ENCODE results near the gene RERE. TPM values are rescaled to one million over a fixed set of nuclear protein-coding genes. Genes with fewer than 3 reads are reported as not detected.

RERE gene
- total RNA-seq, result 10 to 100 TPM; 48.0 to 50.5 TPM

DNA sequence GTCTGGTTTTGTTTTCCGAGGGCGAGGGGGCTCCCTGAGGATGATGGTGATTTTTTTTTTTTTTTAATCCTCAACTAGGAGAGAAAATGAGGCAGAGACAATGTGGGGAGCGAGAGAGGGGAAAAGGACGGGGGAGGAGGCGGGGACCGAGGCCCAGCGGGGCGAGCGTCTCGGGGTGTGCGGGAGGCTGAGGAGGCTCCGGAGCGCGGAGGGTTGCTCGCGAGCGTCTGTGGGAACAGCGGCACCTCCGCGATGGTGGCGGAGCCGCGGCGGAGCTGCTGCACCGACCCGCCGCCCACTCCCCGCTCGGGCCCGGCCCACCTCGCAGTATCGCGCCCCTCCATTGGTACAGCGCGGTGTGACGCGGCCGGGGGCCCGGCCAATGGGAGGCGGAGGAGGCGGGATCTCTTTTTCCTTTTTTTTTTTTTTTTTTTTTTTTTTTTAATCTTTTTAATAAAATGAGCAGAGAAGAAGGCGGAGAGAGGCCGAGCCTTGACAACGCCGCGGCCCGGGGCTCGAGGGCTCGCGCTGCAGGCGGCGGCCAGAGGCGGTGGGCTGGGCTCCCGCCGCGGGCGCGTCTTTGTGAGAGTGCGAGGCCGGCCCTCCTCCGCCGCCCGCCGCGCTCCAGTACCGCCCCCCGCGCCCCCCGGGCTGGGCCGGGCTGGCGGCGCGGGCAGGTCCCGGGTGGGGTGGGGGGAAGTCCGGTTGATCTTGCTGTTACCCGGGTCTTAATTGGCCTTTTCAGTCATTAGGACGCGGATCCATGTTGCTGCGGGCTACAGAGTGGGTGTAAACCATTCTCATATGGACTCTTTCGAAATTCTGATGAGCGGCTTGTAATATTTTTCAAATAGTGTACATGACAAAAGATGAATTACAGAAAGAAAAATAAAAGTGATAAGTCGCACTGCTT lies at the start of gene RERE:
RERE (minus strand) TSS at position 229 of the 913 bp plus-strand sequence.
- no peaks in the 10 kb centered on the region for H3K27me3 Mint-ChIP-seq
- peaks cover 38% of the 10 kb centered on the region for H3K4me1 Mint-ChIP-seq
- peak; percentile 95 for ATAC-seq (replicated peaks)

DNA sequence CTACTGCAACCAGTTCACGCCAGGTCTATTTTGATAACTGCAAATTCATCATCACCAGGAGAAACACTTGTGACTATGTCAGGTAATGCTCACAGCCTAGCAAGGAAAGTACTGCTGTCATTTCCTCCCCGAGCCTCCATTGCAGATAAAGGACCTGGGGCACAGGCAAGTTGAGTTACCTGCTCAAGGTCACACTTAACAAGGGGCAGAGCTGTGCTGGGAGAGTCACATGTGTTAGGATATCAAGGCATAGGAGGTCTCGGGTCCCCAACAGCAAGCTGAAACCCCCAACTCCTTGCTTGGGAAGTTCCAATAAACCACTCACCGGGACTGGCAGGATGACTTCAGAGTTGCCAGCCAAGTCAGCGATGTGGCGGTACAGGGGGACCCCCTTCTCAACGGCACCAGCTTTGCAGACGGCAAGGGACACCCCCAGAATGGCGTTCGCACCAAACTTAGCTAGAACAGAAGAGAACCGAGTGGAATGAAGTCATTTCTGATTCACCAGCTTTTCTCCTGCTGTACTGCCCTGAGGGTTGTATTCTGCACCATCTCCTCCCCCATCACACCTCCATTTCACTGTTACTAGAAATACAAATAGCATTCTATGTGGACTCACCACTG lies 49.5 kb upstream of the RERE start:
- ATAC-seq (replicated peaks), result peak; percentile 80
- Mint-ChIP-seq H3K36me3 (ENCODE audit: low read depth) (peaks cover 100% of the 10 kb centered on the region), H3K27me3 (no peaks in the 10 kb centered on the region), H3K4me3 (peak overlapping the region; percentile 61), H3K4me1 (peaks cover 36% of the 10 kb centered on the region), H3K9me3 (no peaks in the 10 kb centered on the region), H3K27ac (peak overlapping the region; percentile 85)

More for the DNA sequence above, at the start of gene RERE:
- Mint-ChIP-seq H3K9me3 (no peaks in the 10 kb centered on the region), H3K36me3 (ENCODE audit: low read depth) (peaks cover 7% of the 10 kb centered on the region), H3K4me3 (peak within 1 kb of the TSS; percentile 86), H3K27ac (peak within 1 kb of the TSS; percentile 90)

DNA sequence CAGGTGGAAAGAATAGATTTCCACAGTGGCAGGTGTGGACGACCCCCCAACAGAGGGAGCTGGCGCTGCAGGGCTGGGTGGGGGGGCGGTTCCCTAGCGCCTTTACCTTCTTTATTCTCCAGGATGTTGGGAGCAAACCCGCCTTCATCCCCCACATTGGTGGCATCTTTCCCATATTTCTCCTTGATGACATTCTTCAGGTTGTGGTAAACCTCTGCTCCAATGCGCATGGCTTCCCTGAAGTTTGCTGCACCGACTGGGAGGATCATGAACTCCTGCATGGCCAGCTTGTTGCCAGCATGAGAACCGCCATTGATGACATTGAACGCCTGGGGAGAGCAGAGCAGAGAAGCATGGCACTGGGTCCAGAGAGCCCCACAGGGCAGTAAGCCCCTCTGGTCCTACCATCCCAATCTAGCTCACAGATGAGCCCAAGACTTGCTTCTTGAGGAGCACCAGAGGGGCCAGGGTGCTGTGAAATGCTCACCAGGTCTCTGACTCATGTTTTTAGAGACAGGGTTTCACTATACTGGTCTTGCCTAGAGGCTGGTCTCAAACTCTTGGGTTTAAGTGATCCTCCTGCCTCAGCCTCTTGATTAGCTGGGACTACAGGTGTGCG lies 48.8 kb upstream of the RERE start:
- peaks cover 100% of the 10 kb centered on the region for H3K36me3 Mint-ChIP-seq (ENCODE audit: low read depth)
- peaks cover 35% of the 10 kb centered on the region for H3K4me1 Mint-ChIP-seq
- no peak for ATAC-seq (replicated peaks)

DNA sequence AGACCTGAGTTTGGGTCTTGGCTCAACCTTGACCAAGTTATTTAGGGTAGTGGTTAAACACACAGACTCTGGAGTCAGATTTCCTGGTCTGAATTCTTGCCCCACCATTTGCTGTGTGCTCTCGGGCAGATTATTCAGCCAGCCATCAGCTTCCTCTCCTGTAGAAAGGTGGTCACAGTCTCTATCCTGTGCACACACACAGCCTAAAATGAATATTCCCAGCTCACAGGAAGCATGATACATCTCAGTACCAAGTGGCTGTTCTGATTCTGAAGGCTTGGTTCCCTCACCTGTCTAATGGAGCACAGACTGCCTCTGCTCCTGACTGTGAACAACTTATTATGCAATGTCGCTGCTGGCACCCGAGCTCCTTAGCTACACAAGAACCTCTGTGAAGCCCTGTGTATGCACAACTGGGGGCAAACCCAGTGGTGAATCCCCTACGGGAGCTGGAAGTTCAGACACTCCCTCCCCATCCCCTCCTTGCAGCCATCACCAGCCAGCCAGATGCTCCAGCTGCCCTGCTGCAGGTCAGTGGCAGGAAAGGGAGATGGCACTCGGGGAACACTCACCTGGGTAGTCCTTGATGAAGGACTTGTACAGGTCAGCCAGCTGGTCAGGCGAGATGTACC lies 47.4 kb upstream of the RERE start:
- H3K9me3 Mint-ChIP-seq, result no peaks in the 10 kb centered on the region
- H3K4me3 Mint-ChIP-seq, result no peak overlapping the region
- ATAC-seq (replicated peaks), result no peak
- no peak overlapping the region for H3K27ac Mint-ChIP-seq
- H3K4me1 Mint-ChIP-seq, result peaks cover 28% of the 10 kb centered on the region
- H3K36me3 Mint-ChIP-seq (ENCODE audit: low read depth), result peaks cover 100% of the 10 kb centered on the region
- no peaks in the 10 kb centered on the region for H3K27me3 Mint-ChIP-seq

More for the DNA sequence above, 48.8 kb upstream of the RERE start:
- Mint-ChIP-seq H3K27ac (peak overlapping the region; percentile 85), H3K27me3 (no peaks in the 10 kb centered on the region), H3K9me3 (no peaks in the 10 kb centered on the region), H3K4me3 (peak overlapping the region; percentile 61)

DNA sequence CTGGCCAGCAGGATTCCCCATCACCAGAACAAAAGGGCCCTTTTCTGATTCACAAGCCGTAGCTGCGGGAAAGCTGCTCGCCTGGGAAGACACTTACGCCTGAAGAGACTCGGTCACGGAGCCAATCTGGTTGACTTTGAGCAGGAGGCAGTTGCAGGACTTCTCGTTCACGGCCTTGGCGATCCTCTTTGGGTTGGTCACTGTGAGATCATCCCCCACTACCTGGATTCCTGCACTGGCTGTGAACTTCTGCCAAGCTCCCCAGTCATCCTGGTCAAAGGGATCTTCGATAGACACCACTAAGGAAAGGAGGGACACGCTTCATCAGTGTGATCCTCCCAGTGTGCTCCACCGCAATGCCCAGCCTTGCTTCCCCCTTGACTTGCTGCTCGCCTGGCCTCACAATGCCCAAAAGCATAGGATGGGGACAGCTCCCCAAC lies 46.4 kb upstream of the RERE start:
- H3K4me3 Mint-ChIP-seq, result no peak overlapping the region

DNA sequence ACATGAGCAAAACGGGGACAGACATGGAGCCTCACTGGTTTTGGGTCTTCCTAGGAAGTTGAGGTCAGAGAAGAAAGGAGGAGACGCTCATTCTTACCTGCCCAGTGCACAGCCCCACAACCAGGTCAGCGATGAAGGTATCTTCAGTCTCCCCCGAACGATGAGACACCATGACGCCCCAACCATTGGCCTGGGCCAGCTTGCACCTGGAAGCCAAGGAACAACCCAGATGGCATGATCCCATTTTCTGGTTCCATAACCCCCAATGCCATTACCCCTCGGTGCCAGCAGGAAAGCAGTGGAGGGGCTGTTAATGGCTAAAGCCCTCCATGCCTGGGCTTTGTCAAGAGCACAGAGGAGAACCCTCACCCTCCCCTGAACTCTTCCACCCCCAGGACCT lies 45.7 kb upstream of the RERE start:
- peak overlapping the region; percentile 74 for H3K27ac Mint-ChIP-seq
- H3K36me3 Mint-ChIP-seq (ENCODE audit: low read depth), result peaks cover 100% of the 10 kb centered on the region
- no peaks in the 10 kb centered on the region for H3K27me3 Mint-ChIP-seq
- no peaks in the 10 kb centered on the region for H3K9me3 Mint-ChIP-seq
- no peak for ATAC-seq (replicated peaks)
- peak overlapping the region; percentile 16 for H3K4me3 Mint-ChIP-seq
- H3K4me1 Mint-ChIP-seq, result peaks cover 25% of the 10 kb centered on the region

More for the DNA sequence above, 46.4 kb upstream of the RERE start:
- no peak for ATAC-seq (replicated peaks)
- peaks cover 100% of the 10 kb centered on the region for H3K36me3 Mint-ChIP-seq (ENCODE audit: low read depth)
- H3K27me3 Mint-ChIP-seq, result no peaks in the 10 kb centered on the region
- H3K9me3 Mint-ChIP-seq, result no peaks in the 10 kb centered on the region
- peak overlapping the region; percentile 74 for H3K27ac Mint-ChIP-seq
- peaks cover 26% of the 10 kb centered on the region for H3K4me1 Mint-ChIP-seq

DNA sequence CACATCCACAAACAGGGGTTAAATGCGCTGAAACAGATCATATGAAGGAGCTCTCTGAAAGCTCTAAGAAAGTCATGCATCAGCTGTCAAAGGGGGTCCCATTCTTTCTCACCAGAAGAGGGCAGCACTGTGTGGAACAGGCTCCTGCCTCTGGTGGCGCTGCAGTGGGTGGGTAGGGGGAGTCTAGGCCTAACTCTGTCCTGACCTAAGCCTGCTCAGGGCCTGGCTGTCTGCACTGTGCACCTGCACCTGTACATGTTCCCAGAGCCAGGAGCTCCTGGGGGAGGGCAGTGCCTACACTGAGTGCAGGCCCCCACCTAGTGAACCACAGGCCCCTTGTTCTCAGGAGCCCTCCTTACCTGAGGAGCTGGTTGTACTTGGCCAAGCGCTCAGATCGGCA lies 45.1 kb upstream of the RERE start:
- H3K27me3 Mint-ChIP-seq, result no peaks in the 10 kb centered on the region
- ATAC-seq (replicated peaks), result no peak
- H3K4me3 Mint-ChIP-seq, result peak overlapping the region; percentile 16
- H3K27ac Mint-ChIP-seq, result peak overlapping the region; percentile 87
- H3K36me3 Mint-ChIP-seq (ENCODE audit: low read depth), result peaks cover 100% of the 10 kb centered on the region
- H3K9me3 Mint-ChIP-seq, result no peaks in the 10 kb centered on the region
- peaks cover 20% of the 10 kb centered on the region for H3K4me1 Mint-ChIP-seq

DNA sequence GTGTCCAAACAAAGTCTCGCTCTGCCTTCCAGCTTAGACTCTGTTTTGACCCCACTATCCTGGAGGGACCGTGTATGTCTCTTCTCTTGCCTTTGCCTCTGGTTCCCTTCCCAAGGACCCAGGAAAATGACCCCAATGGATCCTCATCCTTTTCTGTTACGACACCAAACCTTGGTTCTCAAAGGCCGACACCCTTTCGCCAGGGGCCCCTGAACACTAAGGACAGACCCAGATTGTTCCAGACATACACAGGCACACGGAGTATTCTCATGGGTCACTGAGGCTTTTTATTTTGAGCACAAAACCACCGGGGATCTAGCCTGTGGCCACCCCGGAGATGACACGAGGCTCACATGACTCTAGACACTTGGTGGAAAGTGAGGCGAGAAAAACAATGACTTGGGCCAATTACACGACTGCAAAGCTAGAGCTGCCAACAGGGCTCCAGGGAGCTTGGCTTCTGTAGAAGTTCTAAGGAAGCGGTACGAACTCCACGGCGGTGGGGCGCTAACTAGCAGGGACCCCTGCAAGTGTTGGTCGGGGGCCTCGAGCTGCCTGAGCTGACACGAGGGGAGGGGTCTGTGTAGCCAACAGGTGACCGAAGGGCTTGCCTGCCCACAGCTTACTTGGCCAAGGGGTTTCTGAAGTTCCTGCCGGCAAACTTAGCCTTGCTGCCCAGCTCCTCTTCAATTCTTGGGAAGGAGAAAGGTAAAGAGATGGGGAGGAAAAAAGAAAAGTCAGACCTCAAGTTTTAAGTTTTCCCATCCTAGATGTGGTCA lies 43.5 kb upstream of the RERE start:
- H3K27ac Mint-ChIP-seq, result peak overlapping the region; percentile 87
- H3K4me1 Mint-ChIP-seq, result peaks cover 13% of the 10 kb centered on the region
- H3K4me3 Mint-ChIP-seq, result peak overlapping the region; percentile 21
- ATAC-seq (replicated peaks), result no peak
- no peaks in the 10 kb centered on the region for H3K27me3 Mint-ChIP-seq
- H3K9me3 Mint-ChIP-seq, result no peaks in the 10 kb centered on the region
- peaks cover 100% of the 10 kb centered on the region for H3K36me3 Mint-ChIP-seq (ENCODE audit: low read depth)

DNA sequence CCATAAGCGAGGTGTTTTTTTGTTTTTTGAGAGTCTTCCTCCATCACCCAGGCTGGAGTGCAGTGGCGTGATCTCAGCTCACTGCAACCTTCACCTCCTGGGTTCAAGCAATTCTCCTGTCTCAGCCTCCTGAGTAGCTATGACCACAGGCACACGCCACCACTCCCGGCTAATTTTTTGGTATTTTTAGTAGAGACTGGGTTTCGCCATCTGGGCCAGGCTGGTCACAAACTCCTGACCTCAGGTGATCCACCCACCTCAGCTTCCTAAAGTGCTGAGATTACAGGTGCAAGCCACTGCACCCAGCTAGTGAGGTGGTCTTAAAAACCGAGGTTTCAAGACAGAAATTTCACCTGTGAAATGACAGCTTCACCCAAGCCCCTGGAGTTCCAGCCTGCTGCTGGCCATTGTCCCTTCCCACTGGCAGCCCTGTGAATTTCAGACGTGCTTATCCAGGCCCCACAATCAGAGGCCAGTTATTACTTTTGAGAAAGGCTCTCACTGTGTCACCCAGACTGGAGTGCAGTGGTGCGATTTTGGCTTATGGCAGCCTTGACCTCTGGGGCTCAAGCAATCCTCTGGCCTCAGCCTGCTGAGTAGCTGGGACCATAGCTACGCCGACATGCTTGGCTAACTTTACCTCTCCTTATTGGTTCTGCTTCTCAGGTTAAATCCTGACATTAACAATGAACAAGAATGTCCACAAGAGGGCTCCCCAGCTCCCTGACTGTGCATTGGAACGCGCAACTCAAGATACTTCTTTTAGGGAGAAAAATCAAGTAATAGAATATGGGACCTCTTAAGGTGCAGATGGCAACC lies 41.7 kb upstream of the RERE start:
- Mint-ChIP-seq H3K27ac (peak overlapping the region; percentile 60), H3K9me3 (no peaks in the 10 kb centered on the region), H3K4me1 (peaks cover 13% of the 10 kb centered on the region), H3K4me3 (peak overlapping the region; percentile 44), H3K36me3 (ENCODE audit: low read depth) (peaks cover 83% of the 10 kb centered on the region), H3K27me3 (no peaks in the 10 kb centered on the region)
- peak; percentile 28 for ATAC-seq (replicated peaks)

DNA sequence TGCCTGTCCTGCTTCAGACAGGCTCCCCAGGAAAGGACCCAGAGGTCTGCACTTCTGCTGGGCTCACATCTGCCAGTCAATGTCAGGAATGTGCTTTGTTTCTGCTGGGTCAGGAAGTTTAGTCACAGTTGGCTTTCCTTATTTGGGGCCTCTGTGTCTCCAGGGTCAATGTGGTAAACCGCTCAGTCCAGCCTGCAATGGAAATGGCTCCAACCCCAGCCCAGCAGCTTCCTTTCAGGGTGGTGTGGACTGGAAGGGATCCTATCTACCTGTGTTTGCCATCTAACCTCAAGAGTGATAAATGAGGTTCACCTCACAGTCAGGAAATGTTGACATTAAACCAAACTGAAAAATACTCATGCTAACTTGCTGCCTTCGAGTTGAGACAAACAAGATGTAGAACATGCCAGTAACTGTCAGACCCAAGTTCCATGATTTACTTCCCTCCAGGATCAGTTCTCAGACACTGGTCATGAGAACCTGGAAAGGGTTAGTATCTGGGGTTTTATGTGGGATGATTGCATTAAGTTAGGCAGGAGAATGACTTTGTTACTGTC lies 40.8 kb upstream of the RERE start:
- Mint-ChIP-seq H3K4me1 (peaks cover 13% of the 10 kb centered on the region), H3K36me3 (ENCODE audit: low read depth) (peaks cover 74% of the 10 kb centered on the region), H3K27me3 (no peaks in the 10 kb centered on the region), H3K9me3 (no peaks in the 10 kb centered on the region), H3K4me3 (peak overlapping the region; percentile 4), H3K27ac (peak overlapping the region; percentile 60)
- ATAC-seq (replicated peaks), result peak; percentile 64

DNA sequence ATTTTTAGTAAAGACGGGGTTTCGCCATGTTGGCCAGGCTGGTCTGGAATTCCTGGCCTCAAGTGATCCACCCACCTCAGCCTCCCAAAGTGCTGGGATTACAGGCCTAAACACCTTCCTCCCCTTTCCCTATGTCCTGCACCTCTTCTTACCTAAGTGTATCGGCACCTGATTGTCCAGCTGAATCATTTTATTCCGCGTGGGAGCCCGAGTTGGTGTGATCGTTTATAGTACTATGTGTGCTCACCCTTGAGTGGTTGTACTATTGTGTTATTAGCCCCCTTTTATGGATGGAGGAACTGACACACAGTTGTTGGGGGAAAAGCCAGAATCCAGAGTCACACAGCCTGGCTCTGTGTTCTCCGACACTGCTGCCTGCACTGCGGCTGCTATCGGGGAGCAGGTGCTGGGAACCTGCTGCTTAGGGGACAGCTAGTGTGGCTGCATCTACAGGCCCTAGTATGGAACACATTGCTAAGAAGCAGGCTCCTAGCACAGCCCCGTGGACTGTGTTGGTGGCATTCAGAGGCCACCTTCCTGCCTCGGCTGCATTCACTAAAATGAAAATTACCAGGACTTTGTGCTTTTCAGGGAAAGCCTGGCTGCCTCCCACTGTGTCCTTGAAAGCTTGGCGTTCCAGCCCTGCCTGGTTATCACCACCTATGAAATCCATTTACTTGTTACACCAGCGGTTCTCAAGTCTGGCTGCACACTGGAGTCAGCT lies 39.4 kb upstream of the RERE start:
- Mint-ChIP-seq H3K36me3 (ENCODE audit: low read depth) (peaks cover 60% of the 10 kb centered on the region), H3K9me3 (no peaks in the 10 kb centered on the region), H3K27me3 (no peaks in the 10 kb centered on the region), H3K4me1 (peaks cover 9% of the 10 kb centered on the region), H3K4me3 (no peak overlapping the region), H3K27ac (peak overlapping the region; percentile 46)
- ATAC-seq (replicated peaks), result peak; percentile 10

DNA sequence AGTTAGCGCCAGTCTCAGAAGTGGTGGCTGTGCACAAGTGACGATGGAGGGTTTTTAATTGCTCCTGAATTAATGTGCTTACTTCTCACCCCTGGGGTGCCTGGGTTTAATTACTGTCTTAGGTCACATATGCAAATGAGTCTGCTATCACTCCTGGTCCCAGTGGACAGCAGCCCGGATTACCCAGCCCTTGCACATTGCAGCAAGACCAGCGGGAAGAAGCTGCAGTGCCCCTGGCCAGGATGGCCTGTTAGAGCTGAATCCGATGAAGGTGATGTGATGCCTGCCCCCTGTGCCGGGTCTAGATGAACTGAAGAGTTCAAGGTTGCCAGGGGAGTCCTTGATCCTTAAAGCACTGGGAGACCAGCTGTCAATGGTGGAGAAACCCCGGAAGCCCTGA lies 36.8 kb upstream of the RERE start:
- H3K27me3 Mint-ChIP-seq, result no peaks in the 10 kb centered on the region
- no peaks in the 10 kb centered on the region for H3K9me3 Mint-ChIP-seq
- peaks cover 34% of the 10 kb centered on the region for H3K36me3 Mint-ChIP-seq (ENCODE audit: low read depth)
- peaks cover 2% of the 10 kb centered on the region for H3K4me1 Mint-ChIP-seq
- no peak for ATAC-seq (replicated peaks)
- no peak overlapping the region for H3K4me3 Mint-ChIP-seq
- no peak overlapping the region for H3K27ac Mint-ChIP-seq
